IgD-negative memory B cell (primary cell): Measurements from ENCODE around the gene TMEM167B. TPM values are rescaled to one million over a fixed set of nuclear protein-coding genes. Genes with fewer than 3 reads are reported as not detected.

Experiments
- H3K27ac Mint-ChIP-seq, 3 donors: one replicate each; pipeline ENCODE4 v1.8.0; 2020 to 2022; ENCODE audit warnings: mild to moderate bottlenecking in 3 of 3, mixed read lengths in 3 of 3, moderate library complexity in 1 of 3
- H3K27me3 Mint-ChIP-seq: one replicate; pipeline ENCODE4 v1.8.0; 2021; ENCODE audit warnings: mixed read lengths
- H3K36me3 Mint-ChIP-seq: one replicate; pipeline ENCODE4 v1.8.0; 2020; ENCODE audit warnings: mild to moderate bottlenecking, mixed read lengths
- H3K4me1 Mint-ChIP-seq, 3 donors: one replicate each; pipeline ENCODE4 v1.8.0; 2020 to 2022; ENCODE audit warnings: mixed read lengths in 3 of 3, mild to moderate bottlenecking in 1 of 3
- H3K4me3 Mint-ChIP-seq, 4 donors: one replicate each; pipeline ENCODE4 v1.8.0; 2020 to 2022; ENCODE audit warnings: mild to moderate bottlenecking in 4 of 4, mixed read lengths in 4 of 4, moderate library complexity in 3 of 4
- H3K9me3 Mint-ChIP-seq, 3 donors: one replicate each; pipeline ENCODE4 v1.8.0; 2020 to 2021; ENCODE audit warnings: mixed read lengths in 3 of 3, mild to moderate bottlenecking in 1 of 3
- polyA plus RNA-seq: library from polyadenylated mRNA; unstranded; fragments of 300-500 nt; fragmentation: Illumina TruSeq; gene quantifications from one replicate; pipeline ENCODE4 v1.2.3, GENCODE V29; 2021

Gene TMEM167B
- polyA plus RNA-seq, 1 donor from 2014 or later = 34.8 TPM

- Mint-ChIP-seq H3K27me3 (no peaks in the 10 kb centered on the region), H3K36me3 (peaks cover 4% of the 10 kb centered on the region), H3K9me3 (no peaks in the 10 kb centered on the region), H3K4me1 (peaks cover 0 to 2% (median 0%) of the 10 kb centered on the region in 3 donors), H3K4me3 (no peak overlapping the region), H3K27ac (no peak overlapping the region)
Observed at GRCh38 chr1:109067883-109068282, 22.7 kb upstream of the TMEM167B start.

DNA sequence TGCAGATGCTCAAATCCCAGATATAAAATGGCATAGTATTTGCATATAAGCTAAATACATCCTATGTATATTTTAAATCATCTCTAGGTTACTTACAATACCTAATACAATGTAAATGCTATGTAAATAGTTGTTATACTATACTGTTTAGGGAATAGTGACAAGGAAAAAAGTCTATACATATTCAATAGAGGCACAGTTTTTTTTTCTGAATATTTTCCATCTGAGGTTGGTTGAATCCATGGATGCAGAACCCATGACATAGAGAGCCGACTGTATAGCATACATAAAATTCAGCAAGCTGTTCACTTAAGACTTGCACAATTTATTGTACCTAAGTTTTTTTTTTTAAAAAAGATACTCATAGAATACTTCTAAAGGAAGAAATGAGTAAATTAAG, 21.3 kb upstream of the TMEM167B start:
- no peak overlapping the region for H3K27ac Mint-ChIP-seq
- peaks cover 0 to 4% (median 2%) of the 10 kb centered on the region in 3 donors for H3K4me1 Mint-ChIP-seq
- peaks cover 5% of the 10 kb centered on the region for H3K36me3 Mint-ChIP-seq
- no peak overlapping the region for H3K4me3 Mint-ChIP-seq
- no peaks in the 10 kb centered on the region for H3K9me3 Mint-ChIP-seq
- H3K27me3 Mint-ChIP-seq = no peaks in the 10 kb centered on the region

- Mint-ChIP-seq H3K27me3 (peaks cover 2% of the 10 kb centered on the region), H3K27ac (peak within 1 kb of the TSS; percentile 91 to 98 (median 98)), H3K4me1 (peaks cover 9 to 17% (median 14%) of the 10 kb centered on the region in 3 donors), H3K4me3 (peak within 1 kb of the TSS; percentile 93 to 99 (median 96)), H3K36me3 (peaks cover 1% of the 10 kb centered on the region), H3K9me3 (no peaks in the 10 kb centered on the region)
Observed at GRCh38 chr1:109075531-109076490, 14.8 kb upstream of the TMEM167B start, which contains the start of gene TAF13. TSS of gene TAF13 (minus strand) at chr1:109076003. CDS start at chr1:109075947, 56 bp downstream.

DNA sequence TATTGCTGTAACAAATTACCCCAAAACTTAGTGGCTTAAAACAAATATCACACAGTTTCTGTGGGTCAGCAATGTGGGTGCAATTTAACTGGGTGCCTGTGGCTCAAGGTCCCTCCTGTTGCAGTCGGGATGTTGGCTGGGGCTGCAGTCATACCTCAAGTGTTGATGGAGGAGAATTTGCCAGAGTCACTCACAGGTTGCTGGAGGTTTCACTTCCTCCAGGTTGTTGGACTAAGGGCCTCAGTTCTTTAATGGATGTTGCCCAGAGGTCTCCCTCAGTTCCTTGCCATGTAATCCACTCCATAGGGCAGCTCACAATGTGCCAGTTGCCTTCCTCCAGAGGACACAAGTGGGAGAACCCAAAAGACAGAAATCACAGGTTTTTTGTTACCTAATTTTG, 12.2 kb upstream of the TMEM167B start:
- Mint-ChIP-seq H3K4me1 (peaks cover 9 to 17% (median 14%) of the 10 kb centered on the region in 3 donors), H3K4me3 (peak overlapping the region in 2 of 4 donors; percentile 17 to 50), H3K36me3 (no peaks in the 10 kb centered on the region), H3K27ac (peak overlapping the region in 1 of 3 donors; percentile 85), H3K27me3 (peaks cover 2% of the 10 kb centered on the region), H3K9me3 (no peaks in the 10 kb centered on the region)

DNA sequence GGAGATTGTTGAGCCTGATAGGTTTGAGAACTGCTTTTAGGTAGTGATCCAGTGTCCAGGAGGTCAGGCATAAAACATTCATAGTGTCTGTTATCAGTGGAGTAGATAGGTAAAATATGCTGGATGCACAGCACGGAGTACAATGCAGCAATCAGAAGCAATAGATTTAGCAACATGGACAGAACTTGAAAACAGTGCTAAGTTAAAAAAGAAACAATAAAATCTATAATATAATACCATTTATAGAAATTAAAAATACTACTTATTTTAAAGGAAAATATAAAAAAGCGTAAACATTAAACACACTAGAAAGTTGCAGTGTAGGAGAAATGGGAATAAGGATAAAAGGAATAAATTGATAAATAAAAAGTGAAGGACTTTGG, 11.3 kb upstream of the TMEM167B start:
- H3K4me3 Mint-ChIP-seq = no peak overlapping the region
- H3K36me3 Mint-ChIP-seq = no peaks in the 10 kb centered on the region
- no peaks in the 10 kb centered on the region for H3K9me3 Mint-ChIP-seq
- peaks cover 9 to 16% (median 14%) of the 10 kb centered on the region in 3 donors for H3K4me1 Mint-ChIP-seq
- H3K27ac Mint-ChIP-seq = no peak overlapping the region
- H3K27me3 Mint-ChIP-seq = peaks cover 2% of the 10 kb centered on the region

GRCh38 chr1:109080441-109081082, 10.0 kb upstream of the TMEM167B start:
- Mint-ChIP-seq H3K4me3 (peak overlapping the region in 1 of 4 donors; percentile 26), H3K9me3 (no peaks in the 10 kb centered on the region), H3K27me3 (peaks cover 2% of the 10 kb centered on the region), H3K36me3 (no peaks in the 10 kb centered on the region), H3K4me1 (peaks cover 7 to 9% (median 7%) of the 10 kb centered on the region in 3 donors), H3K27ac (peak overlapping the region in 1 of 3 donors; percentile 73)

DNA sequence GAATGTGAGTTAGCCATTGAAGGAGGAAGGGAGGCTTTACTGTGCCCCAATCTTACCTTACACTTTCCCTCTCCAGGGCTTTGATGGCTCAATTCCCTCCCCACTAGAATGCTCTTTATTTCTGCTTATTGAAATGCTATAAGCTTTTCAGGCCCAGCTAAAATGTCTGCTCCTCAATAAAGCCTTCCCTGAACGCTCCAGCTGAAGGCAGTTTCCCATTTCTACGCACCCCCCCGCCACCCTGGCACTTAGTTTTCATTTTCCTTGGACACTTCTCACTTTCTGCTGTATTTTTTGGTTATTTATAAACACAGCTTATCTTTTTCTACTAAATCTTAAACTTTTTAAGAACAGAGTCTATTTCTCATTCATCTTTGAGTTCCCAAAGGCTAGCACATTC, 7.1 kb upstream of the TMEM167B start:
- peak overlapping the region in 1 of 3 donors; percentile 35 for H3K27ac Mint-ChIP-seq
- H3K4me3 Mint-ChIP-seq = peak overlapping the region in 1 of 4 donors; percentile 70
- peaks cover 0 to 4% (median 0%) of the 10 kb centered on the region in 3 donors for H3K4me1 Mint-ChIP-seq
- H3K9me3 Mint-ChIP-seq = no peaks in the 10 kb centered on the region
- H3K27me3 Mint-ChIP-seq = no peaks in the 10 kb centered on the region
- no peaks in the 10 kb centered on the region for H3K36me3 Mint-ChIP-seq

DNA sequence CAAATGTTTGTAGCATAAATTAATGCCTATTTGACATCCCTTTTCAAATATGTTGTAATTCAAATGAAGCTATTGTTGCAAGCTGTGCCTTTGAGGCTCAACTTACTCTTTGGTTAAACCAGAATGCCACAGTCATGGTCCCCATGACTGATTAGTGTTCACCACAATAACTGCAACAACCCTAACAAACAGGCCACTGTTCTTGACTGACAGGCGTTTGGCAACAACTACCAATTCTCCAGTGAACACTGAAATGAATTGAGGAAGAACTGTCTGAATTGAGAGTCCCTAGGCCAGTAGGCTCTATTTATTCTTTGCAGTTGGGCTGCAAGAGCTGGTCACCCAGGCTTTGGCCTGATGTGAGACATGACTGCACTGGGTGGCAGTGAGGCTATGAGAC, 6.6 kb upstream of the TMEM167B start:
- Mint-ChIP-seq H3K27ac (no peak overlapping the region), H3K9me3 (no peaks in the 10 kb centered on the region), H3K4me3 (no peak overlapping the region), H3K27me3 (no peaks in the 10 kb centered on the region), H3K4me1 (peaks cover 0 to 4% (median 0%) of the 10 kb centered on the region in 3 donors), H3K36me3 (no peaks in the 10 kb centered on the region)

DNA sequence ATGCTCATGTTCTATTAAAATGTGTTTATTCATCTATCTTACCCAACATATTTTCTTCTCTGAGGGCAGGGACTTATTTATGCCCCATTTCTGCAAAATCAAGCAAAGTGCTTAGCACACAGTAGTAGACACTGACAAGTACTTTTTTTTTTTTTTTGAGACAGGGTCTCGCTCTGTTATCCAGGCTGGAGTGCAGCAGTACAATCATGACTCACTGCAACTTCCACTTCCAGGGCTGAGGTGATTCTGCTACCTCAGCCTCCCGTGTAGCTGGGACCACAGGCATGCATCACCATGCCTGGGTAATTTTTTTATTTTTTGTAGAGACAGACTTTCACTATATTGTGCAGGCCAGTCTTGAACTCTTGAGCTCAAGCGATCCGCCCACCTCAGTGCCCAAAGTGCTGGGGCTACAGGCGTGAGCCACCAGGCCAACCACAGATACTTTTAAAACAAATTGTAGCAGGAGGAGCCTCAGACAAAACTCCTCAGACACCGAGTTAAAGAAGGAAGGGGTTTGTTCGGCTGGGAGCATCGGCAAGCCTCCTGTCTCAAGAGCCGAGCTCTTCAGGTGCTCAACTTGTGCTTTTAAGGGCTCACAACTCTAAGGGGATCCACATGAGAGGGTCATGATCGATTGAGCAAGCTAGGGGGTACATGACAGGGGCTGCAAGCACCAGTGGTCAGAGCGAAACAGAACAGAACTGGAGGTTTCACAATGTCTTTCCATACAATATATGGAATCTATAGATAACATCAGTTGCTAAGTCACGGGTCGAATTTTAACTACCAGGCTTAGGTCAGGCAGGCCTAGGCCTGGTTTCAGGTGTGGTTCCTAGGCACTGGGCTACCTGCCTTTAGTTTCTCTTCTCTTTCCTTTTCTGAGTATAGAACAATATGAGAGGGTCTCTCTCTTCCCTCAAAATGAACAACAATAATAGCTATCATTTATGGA, 5.7 kb upstream of the TMEM167B start:
- Mint-ChIP-seq H3K27me3 (no peaks in the 10 kb centered on the region), H3K4me1 (peaks cover 2 to 4% (median 3%) of the 10 kb centered on the region in 3 donors), H3K9me3 (peaks cover 0 to 2% (median 0%) of the 10 kb centered on the region in 3 donors), H3K36me3 (no peaks in the 10 kb centered on the region), H3K27ac (peak overlapping the region in 2 of 3 donors; percentile 14 to 28), H3K4me3 (peak overlapping the region in 2 of 4 donors; percentile 10 to 69)

DNA sequence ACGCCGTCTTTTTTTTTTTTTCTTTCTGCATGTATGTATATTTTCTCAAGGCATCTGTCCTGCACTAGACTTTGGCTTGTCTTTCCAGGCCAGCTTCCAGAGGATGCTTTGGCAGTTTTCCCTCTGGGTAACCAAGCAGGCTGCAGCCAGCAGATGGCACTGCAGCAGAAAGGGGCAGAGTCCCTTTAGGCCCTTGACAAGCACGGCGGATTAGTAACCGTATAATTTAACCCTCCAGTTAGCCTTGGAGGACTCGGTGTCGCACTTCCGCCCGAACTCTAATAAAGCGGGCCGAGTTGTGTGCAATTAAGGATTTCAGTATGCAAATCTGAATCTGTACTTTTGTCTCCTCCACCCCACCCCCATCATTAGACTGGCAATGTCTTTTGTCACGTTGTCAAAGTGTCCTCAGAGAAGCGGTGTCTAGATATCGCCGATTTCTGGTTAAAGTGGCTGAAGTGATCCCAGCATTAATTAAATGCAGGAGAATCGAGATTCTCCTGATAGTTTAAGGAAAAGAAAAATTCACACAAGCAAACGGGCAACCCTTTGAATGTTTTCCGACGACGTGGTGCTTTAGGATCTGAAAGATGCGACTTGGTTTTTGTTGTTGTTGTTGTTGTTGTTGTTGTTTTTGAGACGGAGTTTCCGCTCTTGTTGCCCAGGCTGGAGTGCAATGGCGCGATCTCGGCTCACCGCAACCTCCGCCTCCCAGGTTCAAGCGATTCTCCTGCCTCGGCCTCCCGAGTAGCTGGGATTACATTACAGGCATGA, 1.1 kb upstream of the TMEM167B start:
- H3K27me3 Mint-ChIP-seq = no peaks in the 10 kb centered on the region
- H3K4me3 Mint-ChIP-seq = peak overlapping the region; percentile 37 to 97 (median 92)
- peaks cover 0 to 2% (median 0%) of the 10 kb centered on the region in 3 donors for H3K9me3 Mint-ChIP-seq
- no peaks in the 10 kb centered on the region for H3K36me3 Mint-ChIP-seq
- peak overlapping the region; percentile 93 to 98 (median 98) for H3K27ac Mint-ChIP-seq
- peaks cover 18 to 31% (median 30%) of the 10 kb centered on the region in 3 donors for H3K4me1 Mint-ChIP-seq

GRCh38 chr1:109091078-109091838, 694 bp downstream of the TMEM167B start:
- Mint-ChIP-seq H3K4me3 (peak overlapping the region; percentile 92 to 97 (median 94)), H3K27ac (peak overlapping the region; percentile 93 to 98 (median 97)), H3K9me3 (peaks cover 0 to 2% (median 0%) of the 10 kb centered on the region in 3 donors), H3K36me3 (peaks cover 1% of the 10 kb centered on the region), H3K27me3 (no peaks in the 10 kb centered on the region), H3K4me1 (peaks cover 21 to 31% (median 30%) of the 10 kb centered on the region in 3 donors)

DNA sequence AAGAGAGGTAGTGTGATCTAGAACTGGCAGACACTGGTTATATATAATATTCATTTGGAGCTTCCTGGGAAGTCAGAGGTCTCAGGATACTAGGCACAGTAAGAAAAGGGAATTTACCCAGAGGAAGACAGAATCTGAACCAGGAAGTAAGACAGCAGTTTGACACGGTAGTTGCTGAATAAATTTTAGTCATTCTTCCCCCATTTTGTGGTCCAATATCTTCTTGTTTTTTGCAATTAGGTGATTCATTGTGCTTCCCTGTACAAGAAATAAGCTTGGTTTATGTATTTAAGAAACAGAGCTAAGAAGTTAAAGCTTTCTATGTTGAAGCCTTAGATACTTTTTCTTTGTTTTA, 1.3 kb downstream of the TMEM167B start:
- peaks cover 1% of the 10 kb centered on the region for H3K36me3 Mint-ChIP-seq
- H3K9me3 Mint-ChIP-seq = peaks cover 0 to 2% (median 0%) of the 10 kb centered on the region in 3 donors
- peak overlapping the region; percentile 93 to 98 (median 97) for H3K27ac Mint-ChIP-seq
- no peaks in the 10 kb centered on the region for H3K27me3 Mint-ChIP-seq
- peaks cover 21 to 31% (median 30%) of the 10 kb centered on the region in 3 donors for H3K4me1 Mint-ChIP-seq
- peak overlapping the region; percentile 92 to 97 (median 94) for H3K4me3 Mint-ChIP-seq

- H3K27me3 Mint-ChIP-seq = no peaks in the 10 kb centered on the region
- peak overlapping the region in 1 of 4 donors; percentile 60 for H3K4me3 Mint-ChIP-seq
- H3K36me3 Mint-ChIP-seq = peaks cover 1% of the 10 kb centered on the region
- H3K27ac Mint-ChIP-seq = peak overlapping the region in 1 of 3 donors; percentile 48
- peaks cover 0 to 2% (median 0%) of the 10 kb centered on the region in 3 donors for H3K9me3 Mint-ChIP-seq
- H3K4me1 Mint-ChIP-seq = peaks cover 23 to 29% (median 27%) of the 10 kb centered on the region in 3 donors
Observed at GRCh38 chr1:109094377-109094803, 3.8 kb downstream of the TMEM167B start.
